ENCODE data around the gene CACNA1I. TPM values are rescaled to one million over a fixed set of nuclear protein-coding genes. Genes with fewer than 3 reads are reported as not detected.

The CACNA1I gene
- polyA plus RNA-seq, 3 donors: 0.04 TPM; not detected in 2

DNA sequence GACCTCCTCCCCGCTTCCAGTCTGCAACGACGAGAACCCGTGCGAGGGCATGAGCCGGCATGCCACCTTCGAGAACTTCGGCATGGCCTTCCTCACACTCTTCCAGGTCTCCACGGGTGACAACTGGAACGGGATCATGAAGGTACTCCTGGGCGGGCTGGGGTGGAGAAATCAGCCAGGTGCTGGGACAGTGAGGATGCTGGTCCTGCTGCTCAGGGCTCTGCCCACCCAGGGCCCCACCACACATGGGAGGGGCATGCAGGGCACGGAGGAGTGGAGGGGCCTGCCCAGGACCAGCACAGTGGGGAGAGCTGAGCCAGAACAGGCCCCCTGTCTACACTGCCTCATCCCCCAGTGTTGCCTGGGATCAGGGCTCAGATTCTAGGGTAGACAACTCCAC lies 107.4 kb downstream of the CACNA1I start:
- H3K9me3 Mint-ChIP-seq: peaks cover 0 to 8% (median 0%) of the 10 kb centered on the region in 7 donors
- no peak overlapping the region for H2AFZ ChIP-seq (ENCODE audit: insufficient read depth, low read depth, low read length, poor library complexity, severe bottlenecking)
- H4K20me1 ChIP-seq (ENCODE audit: insufficient read depth, low read length): no peaks in the 10 kb centered on the region
- no peak overlapping the region for H3K4me2 ChIP-seq (replicated peaks; ENCODE audit: extremely low read depth, low read length, poor library complexity, severe bottlenecking)
- H3K27me3 Mint-ChIP-seq (ENCODE audit: low read depth in 3 of 3): peaks cover 11 to 22% (median 20%) of the 10 kb centered on the region in 3 donors
- no peaks in the 10 kb centered on the region for H3K4me1 Mint-ChIP-seq
- no peak overlapping the region for H3K27ac Mint-ChIP-seq
- intact Hi-C loops (cut with micrococcal nuclease): no loop called here
- no peak for DNase-seq
- TF ChIP-seq, protein P1, sequence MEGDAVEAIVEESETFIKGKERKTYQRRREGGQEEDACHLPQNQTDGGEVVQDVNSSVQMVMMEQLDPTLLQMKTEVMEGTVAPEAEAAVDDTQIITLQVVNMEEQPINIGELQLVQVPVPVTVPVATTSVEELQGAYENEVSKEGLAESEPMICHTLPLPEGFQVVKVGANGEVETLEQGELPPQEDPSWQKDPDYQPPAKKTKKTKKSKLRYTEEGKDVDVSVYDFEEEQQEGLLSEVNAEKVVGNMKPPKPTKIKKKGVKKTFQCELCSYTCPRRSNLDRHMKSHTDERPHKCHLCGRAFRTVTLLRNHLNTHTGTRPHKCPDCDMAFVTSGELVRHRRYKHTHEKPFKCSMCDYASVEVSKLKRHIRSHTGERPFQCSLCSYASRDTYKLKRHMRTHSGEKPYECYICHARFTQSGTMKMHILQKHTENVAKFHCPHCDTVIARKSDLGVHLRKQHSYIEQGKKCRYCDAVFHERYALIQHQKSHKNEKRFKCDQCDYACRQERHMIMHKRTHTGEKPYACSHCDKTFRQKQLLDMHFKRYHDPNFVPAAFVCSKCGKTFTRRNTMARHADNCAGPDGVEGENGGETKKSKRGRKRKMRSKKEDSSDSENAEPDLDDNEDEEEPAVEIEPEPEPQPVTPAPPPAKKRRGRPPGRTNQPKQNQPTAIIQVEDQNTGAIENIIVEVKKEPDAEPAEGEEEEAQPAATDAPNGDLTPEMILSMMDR (IDR thresholded peaks at IDR 0.05): no peak
- no peak overlapping the region for H3K4me3 ChIP-seq (replicated peaks in 1 of 3; ENCODE audit: low read depth in 2 of 3, low read length in 3 of 3)
- peaks cover under 1 to 2% of the 10 kb centered on the region in 2 donors for H3K9me3 ChIP-seq (replicated peaks in 1 of 2; ENCODE audit: control insufficient read depth in 1 of 2, insufficient read depth in 1 of 2, low read length in 2 of 2)
- no peaks in the 10 kb centered on the region for H3K27me3 ChIP-seq (ENCODE audit: control insufficient read depth in 2 of 2, insufficient read depth in 2 of 2, low read length in 2 of 2)
- H3K4me3 Mint-ChIP-seq: no peak overlapping the region
- H3K36me3 Mint-ChIP-seq: no peaks in the 10 kb centered on the region
- no peak overlapping the region for H3K27ac ChIP-seq (ENCODE audit: low read depth in 1 of 2, low read length in 2 of 2)
- H3K36me3 ChIP-seq (replicated peaks in 1 of 2; ENCODE audit: control insufficient read depth in 1 of 2, insufficient read depth in 2 of 2, low read length in 2 of 2): no peaks in the 10 kb centered on the region
- no peak overlapping the region for H3K9ac ChIP-seq (ENCODE audit: insufficient read depth, low read length, poor library complexity, severe bottlenecking)
- no peaks in the 10 kb centered on the region for H3K4me1 ChIP-seq (ENCODE audit: control insufficient read depth in 1 of 2, insufficient read depth in 2 of 2, low read length in 2 of 2)
- WGBS (ENCODE audit: insufficient coverage): 100% methylated on average over 8 of the region's 12 CpGs
- no peaks in the 10 kb centered on the region for H3K79me2 ChIP-seq (ENCODE audit: insufficient read depth, low read length)

DNA sequence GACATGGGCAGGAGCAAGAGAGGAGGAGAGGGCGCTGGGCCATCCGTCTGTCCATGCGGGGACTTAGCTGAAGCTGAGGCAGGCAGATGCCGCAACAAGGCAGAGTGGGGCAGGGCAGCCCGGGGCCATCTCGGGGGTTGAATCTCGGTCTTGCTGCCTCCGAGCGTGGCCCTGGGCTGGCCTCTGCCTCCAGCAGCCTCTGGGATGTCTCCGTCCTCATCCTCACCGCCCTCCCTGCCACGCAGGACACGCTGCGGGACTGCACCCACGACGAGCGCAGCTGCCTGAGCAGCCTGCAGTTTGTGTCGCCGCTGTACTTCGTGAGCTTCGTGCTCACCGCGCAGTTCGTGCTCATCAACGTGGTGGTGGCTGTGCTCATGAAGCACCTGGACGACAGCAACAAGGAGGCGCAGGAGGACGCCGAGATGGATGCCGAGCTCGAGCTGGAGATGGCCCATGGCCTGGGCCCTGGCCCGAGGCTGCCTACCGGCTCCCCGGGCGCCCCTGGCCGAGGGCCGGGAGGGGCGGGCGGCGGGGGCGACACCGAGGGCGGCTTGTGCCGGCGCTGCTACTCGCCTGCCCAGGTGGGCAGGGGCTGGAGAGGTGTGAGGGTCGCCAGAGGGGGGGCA lies 108.4 kb downstream of the CACNA1I start:
- DNase-seq: no peak
- peaks cover 0 to 3% (median 0%) of the 10 kb centered on the region in 7 donors for H3K9me3 Mint-ChIP-seq
- WGBS (ENCODE audit: insufficient coverage): 93% methylated on average over 45 of the region's 47 CpGs
- no peaks in the 10 kb centered on the region for H3K36me3 Mint-ChIP-seq
- H3K4me2 ChIP-seq (replicated peaks; ENCODE audit: extremely low read depth, low read length, poor library complexity, severe bottlenecking): no peak overlapping the region
- H3K4me3 Mint-ChIP-seq: no peak overlapping the region
- no peaks in the 10 kb centered on the region for H3K4me1 Mint-ChIP-seq
- H3K27ac Mint-ChIP-seq: no peak overlapping the region
- no peaks in the 10 kb centered on the region for H3K9me3 ChIP-seq (replicated peaks in 1 of 2; ENCODE audit: control insufficient read depth in 1 of 2, insufficient read depth in 1 of 2, low read length in 2 of 2)
- no peak overlapping the region for H3K9ac ChIP-seq (ENCODE audit: insufficient read depth, low read length, poor library complexity, severe bottlenecking)
- H3K79me2 ChIP-seq (ENCODE audit: insufficient read depth, low read length): no peaks in the 10 kb centered on the region
- H2AFZ ChIP-seq (ENCODE audit: insufficient read depth, low read depth, low read length, poor library complexity, severe bottlenecking): no peak overlapping the region
- peaks cover 20 to 31% (median 26%) of the 10 kb centered on the region in 3 donors for H3K27me3 Mint-ChIP-seq (ENCODE audit: low read depth in 3 of 3)
- H3K4me3 ChIP-seq (replicated peaks in 1 of 3; ENCODE audit: low read depth in 2 of 3, low read length in 3 of 3): no peak overlapping the region
- no peaks in the 10 kb centered on the region for H3K36me3 ChIP-seq (replicated peaks in 1 of 2; ENCODE audit: control insufficient read depth in 1 of 2, insufficient read depth in 2 of 2, low read length in 2 of 2)
- H3K27ac ChIP-seq (ENCODE audit: low read depth in 1 of 2, low read length in 2 of 2): no peak overlapping the region
- peaks cover 0 to 3% of the 10 kb centered on the region in 2 donors for H3K27me3 ChIP-seq (ENCODE audit: control insufficient read depth in 2 of 2, insufficient read depth in 2 of 2, low read length in 2 of 2)
- H3K4me1 ChIP-seq (ENCODE audit: control insufficient read depth in 1 of 2, insufficient read depth in 2 of 2, low read length in 2 of 2): no peaks in the 10 kb centered on the region
- no peaks in the 10 kb centered on the region for H4K20me1 ChIP-seq (ENCODE audit: insufficient read depth, low read length)
- TF ChIP-seq, protein P1 (IDR thresholded peaks at IDR 0.05): no peak
- intact Hi-C loops (cut with micrococcal nuclease): no loop called here
